Measurements from ENCODE around the gene PABPN1L.

DNA sequence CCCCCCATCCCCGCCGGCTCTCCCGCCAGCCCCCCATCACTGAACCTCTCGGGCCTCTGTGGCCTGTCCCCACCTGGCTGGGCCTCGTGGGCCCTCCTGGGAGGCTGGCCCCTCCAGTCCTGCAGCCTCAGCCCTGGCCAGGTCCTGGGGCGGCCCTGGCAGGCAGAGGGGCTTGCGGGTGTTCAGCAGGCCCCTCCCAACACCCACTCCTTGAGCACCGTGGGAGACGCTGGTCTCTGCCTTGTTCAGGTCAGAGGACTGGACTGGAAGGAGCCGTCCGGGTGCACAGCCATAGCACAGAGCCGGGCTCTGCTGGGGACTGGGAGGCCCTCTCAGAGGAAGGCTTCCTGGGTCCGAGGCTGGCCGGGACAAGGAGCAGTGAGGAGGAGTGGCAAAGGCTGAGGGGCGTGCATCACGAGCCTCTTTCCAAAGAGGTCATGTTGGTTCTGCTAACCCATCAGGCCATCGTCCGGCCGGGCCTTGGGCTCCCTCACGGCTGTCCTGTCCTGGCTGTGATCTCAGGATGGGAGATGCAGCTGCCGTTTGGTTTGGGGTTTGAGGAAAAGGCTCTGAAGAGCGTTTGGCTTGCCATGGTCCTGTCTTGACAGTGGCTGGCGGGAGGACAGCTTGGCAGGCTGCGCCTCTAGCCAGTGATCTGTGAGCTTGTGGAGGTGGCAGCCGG is 6.3 kb upstream of the PABPN1L start:
- TF ChIP-seq FOXM1 (IDR thresholded peaks at IDR 0.05; ENCODE audit: borderline replicate concordance) (no peak), TARDBP (IDR thresholded peaks at IDR 0.05) (no peak), HDGF (IDR thresholded peaks at IDR 0.05; ENCODE audit: borderline replicate concordance) (no peak), SUZ12 (IDR thresholded peaks at IDR 0.05) (no peak), FOXK2 (IDR thresholded peaks at IDR 0.05) (no peak)
- TF ChIP-seq, protein P1, sequence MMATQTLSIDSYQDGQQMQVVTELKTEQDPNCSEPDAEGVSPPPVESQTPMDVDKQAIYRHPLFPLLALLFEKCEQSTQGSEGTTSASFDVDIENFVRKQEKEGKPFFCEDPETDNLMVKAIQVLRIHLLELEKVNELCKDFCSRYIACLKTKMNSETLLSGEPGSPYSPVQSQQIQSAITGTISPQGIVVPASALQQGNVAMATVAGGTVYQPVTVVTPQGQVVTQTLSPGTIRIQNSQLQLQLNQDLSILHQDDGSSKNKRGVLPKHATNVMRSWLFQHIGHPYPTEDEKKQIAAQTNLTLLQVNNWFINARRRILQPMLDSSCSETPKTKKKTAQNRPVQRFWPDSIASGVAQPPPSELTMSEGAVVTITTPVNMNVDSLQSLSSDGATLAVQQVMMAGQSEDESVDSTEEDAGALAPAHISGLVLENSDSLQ (IDR thresholded peaks at IDR 0.05), result no peak
